ENCODE results near the gene RAET1G.
"Not testable (repeated sequence)": the region's sequence is repeated elsewhere in the genome, so short reads cannot be mapped to it uniquely, and the experiment has no call there.

RAET1G gene

GRCh38 chr6:149933036-149933435 is 10.1 kb upstream of the RAET1G start:
- H3K4me1 ChIP-seq (ENCODE audit: control insufficient read depth, insufficient read depth, low read length), result no peaks in the 10 kb centered on the region
- no peaks in the 10 kb centered on the region for H3K36me3 ChIP-seq (ENCODE audit: control insufficient read depth, insufficient read depth, low read length)
- H3K4me3 ChIP-seq (ENCODE audit: low read depth, low read length), result no peak overlapping the region
- H3K9ac ChIP-seq (ENCODE audit: low read length), result no peak overlapping the region
- H3K27me3 ChIP-seq (ENCODE audit: control insufficient read depth, insufficient read depth, low read length), result peaks cover 89% of the 10 kb centered on the region
- H3K9me3 ChIP-seq (ENCODE audit: control insufficient read depth, insufficient read depth, low read depth, low read length), result no peaks in the 10 kb centered on the region
- H3K27ac ChIP-seq (ENCODE audit: low read depth, low read length), result no peak overlapping the region

GRCh38 chr6:149931501-149931900 is 8.6 kb upstream of the RAET1G start:
- no peak overlapping the region for H3K27ac ChIP-seq (ENCODE audit: low read depth, low read length)

GRCh38 chr6:149929422-149929821 is 6.5 kb upstream of the RAET1G start:
- Histone ChIP-seq H3K27ac (ENCODE audit: low read depth, low read length) (no peak overlapping the region), H3K9me3 (ENCODE audit: control insufficient read depth, insufficient read depth, low read depth, low read length) (no peaks in the 10 kb centered on the region), H3K4me1 (ENCODE audit: control insufficient read depth, insufficient read depth, low read length) (peaks cover 4% of the 10 kb centered on the region; the same call in 1 of the 2 replicates), H3K4me3 (ENCODE audit: low read depth, low read length) (no peak overlapping the region), H3K36me3 (ENCODE audit: control insufficient read depth, insufficient read depth, low read length) (no peaks in the 10 kb centered on the region), H3K9ac (ENCODE audit: low read length) (no peak overlapping the region), H3K27me3 (ENCODE audit: control insufficient read depth, insufficient read depth, low read length) (peaks cover 77% of the 10 kb centered on the region)

More at GRCh38 chr6:149931501-149931900, 8.6 kb upstream of the RAET1G start:
- Histone ChIP-seq H3K4me3 (ENCODE audit: low read depth, low read length) (no peak overlapping the region), H3K9ac (ENCODE audit: low read length) (no peak overlapping the region), H3K9me3 (ENCODE audit: control insufficient read depth, insufficient read depth, low read depth, low read length) (no peaks in the 10 kb centered on the region), H3K27me3 (ENCODE audit: control insufficient read depth, insufficient read depth, low read length) (peaks cover 78% of the 10 kb centered on the region), H3K36me3 (ENCODE audit: control insufficient read depth, insufficient read depth, low read length) (no peaks in the 10 kb centered on the region), H3K4me1 (ENCODE audit: control insufficient read depth, insufficient read depth, low read length) (no peaks in the 10 kb centered on the region)

GRCh38 chr6:149927025-149927424 is 4.1 kb upstream of the RAET1G start:
- not testable (repeated sequence) for H3K9me3 ChIP-seq (ENCODE audit: control insufficient read depth, insufficient read depth, low read depth, low read length); H3K36me3 ChIP-seq (ENCODE audit: control insufficient read depth, insufficient read depth, low read length); H3K4me3 ChIP-seq (ENCODE audit: low read depth, low read length); H3K4me1 ChIP-seq (ENCODE audit: control insufficient read depth, insufficient read depth, low read length); H3K9ac ChIP-seq (ENCODE audit: low read length); H3K27ac ChIP-seq (ENCODE audit: low read depth, low read length)
- H3K27me3 ChIP-seq (ENCODE audit: control insufficient read depth, insufficient read depth, low read length), result peaks cover 81% of the 10 kb centered on the region

GRCh38 chr6:149925974-149926777 is 3.3 kb upstream of the RAET1G start:
- Histone ChIP-seq H3K36me3 (ENCODE audit: control insufficient read depth, insufficient read depth, low read length) (no peaks in the 10 kb centered on the region), H3K9me3 (ENCODE audit: control insufficient read depth, insufficient read depth, low read depth, low read length) (no peaks in the 10 kb centered on the region), H3K9ac (ENCODE audit: low read length) (no peak overlapping the region), H3K4me3 (ENCODE audit: low read depth, low read length) (peak overlapping the region; percentile 68), H3K4me1 (ENCODE audit: control insufficient read depth, insufficient read depth, low read length) (peaks cover 4% of the 10 kb centered on the region; the same call in 1 of the 2 replicates), H3K27ac (ENCODE audit: low read depth, low read length) (no peak overlapping the region), H3K27me3 (ENCODE audit: control insufficient read depth, insufficient read depth, low read length) (peaks cover 81% of the 10 kb centered on the region)

GRCh38 chr6:149925253-149925973 is 2.5 kb upstream of the RAET1G start:
- peaks cover 81% of the 10 kb centered on the region for H3K27me3 ChIP-seq (ENCODE audit: control insufficient read depth, insufficient read depth, low read length)
- H3K4me1 ChIP-seq (ENCODE audit: control insufficient read depth, insufficient read depth, low read length), result peaks cover 4% of the 10 kb centered on the region; the same call in 1 of the 2 replicates
- H3K36me3 ChIP-seq (ENCODE audit: control insufficient read depth, insufficient read depth, low read length), result no peaks in the 10 kb centered on the region
- H3K9ac ChIP-seq (ENCODE audit: low read length), result no peak overlapping the region
- H3K9me3 ChIP-seq (ENCODE audit: control insufficient read depth, insufficient read depth, low read depth, low read length), result no peaks in the 10 kb centered on the region
- H3K4me3 ChIP-seq (ENCODE audit: low read depth, low read length), result peak overlapping the region; percentile 68
- no peak overlapping the region for H3K27ac ChIP-seq (ENCODE audit: low read depth, low read length)

GRCh38 chr6:149924933-149925252 is 2.0 kb upstream of the RAET1G start:
- Histone ChIP-seq H3K27ac (ENCODE audit: low read depth, low read length) (no peak overlapping the region), H3K36me3 (ENCODE audit: control insufficient read depth, insufficient read depth, low read length) (no peaks in the 10 kb centered on the region), H3K4me3 (ENCODE audit: low read depth, low read length) (no peak overlapping the region), H3K9me3 (ENCODE audit: control insufficient read depth, insufficient read depth, low read depth, low read length) (no peaks in the 10 kb centered on the region), H3K9ac (ENCODE audit: low read length) (no peak overlapping the region), H3K4me1 (ENCODE audit: control insufficient read depth, insufficient read depth, low read length) (peaks cover 4% of the 10 kb centered on the region; the same call in 1 of the 2 replicates), H3K27me3 (ENCODE audit: control insufficient read depth, insufficient read depth, low read length) (peaks cover 81% of the 10 kb centered on the region)

- H3K4me1 ChIP-seq (ENCODE audit: control insufficient read depth, insufficient read depth, low read length), result peaks cover 4% of the 10 kb centered on the region; the same call in 1 of the 2 replicates
- no peaks in the 10 kb centered on the region for H3K9me3 ChIP-seq (ENCODE audit: control insufficient read depth, insufficient read depth, low read depth, low read length)
- H3K9ac ChIP-seq (ENCODE audit: low read length), result no peak overlapping the region
- no peak overlapping the region for H3K4me3 ChIP-seq (ENCODE audit: low read depth, low read length)
- H3K27ac ChIP-seq (ENCODE audit: low read depth, low read length), result no peak overlapping the region
- no peaks in the 10 kb centered on the region for H3K36me3 ChIP-seq (ENCODE audit: control insufficient read depth, insufficient read depth, low read length)
- H3K27me3 ChIP-seq (ENCODE audit: control insufficient read depth, insufficient read depth, low read length), result peaks cover 81% of the 10 kb centered on the region
Observed at GRCh38 chr6:149924206-149924932, 1.4 kb upstream of the RAET1G start.

GRCh38 chr6:149923327-149923986 is 536 bp upstream of the RAET1G start:
- H3K4me1 ChIP-seq (ENCODE audit: control insufficient read depth, insufficient read depth, low read length), result peaks cover 4% of the 10 kb centered on the region; the same call in 1 of the 2 replicates
- H3K4me3 ChIP-seq (ENCODE audit: low read depth, low read length), result peak overlapping the region; percentile 70
- H3K27me3 ChIP-seq (ENCODE audit: control insufficient read depth, insufficient read depth, low read length), result peaks cover 83% of the 10 kb centered on the region

GRCh38 chr6:149922091-149922490 is 830 bp downstream of the RAET1G start:
- H3K4me1 ChIP-seq (ENCODE audit: control insufficient read depth, insufficient read depth, low read length); H3K9me3 ChIP-seq (ENCODE audit: control insufficient read depth, insufficient read depth, low read depth, low read length); H3K27ac ChIP-seq (ENCODE audit: low read depth, low read length); H3K9ac ChIP-seq (ENCODE audit: low read length); H3K36me3 ChIP-seq (ENCODE audit: control insufficient read depth, insufficient read depth, low read length): not testable (repeated sequence)
- Histone ChIP-seq H3K27me3 (ENCODE audit: control insufficient read depth, insufficient read depth, low read length) (peaks cover 95% of the 10 kb centered on the region), H3K4me3 (ENCODE audit: low read depth, low read length) (peak overlapping the region; percentile 70)

More at GRCh38 chr6:149923327-149923986, 536 bp upstream of the RAET1G start:
- Histone ChIP-seq H3K27ac (ENCODE audit: low read depth, low read length) (no peak overlapping the region), H3K9me3 (ENCODE audit: control insufficient read depth, insufficient read depth, low read depth, low read length) (no peaks in the 10 kb centered on the region), H3K9ac (ENCODE audit: low read length) (no peak overlapping the region), H3K36me3 (ENCODE audit: control insufficient read depth, insufficient read depth, low read length) (no peaks in the 10 kb centered on the region)

Data from HUES6 (cell line).